Type B pancreatic cell (in vitro differentiated cells): Measurements from ENCODE around the gene GABRB1. TPM values are rescaled to one million over a fixed set of nuclear protein-coding genes. Genes with fewer than 3 reads are reported as not detected.

ENCODE experiments used
- DNase-seq: peaks from one replicate; pipeline ENCODE4 v3.0.0; 2021; ENCODE audit warnings: mixed read lengths; ENCODE audit not compliant: unreplicated experiment; ENCODE audit errors: extremely low spot score
- H3K27ac Mint-ChIP-seq: 2 replicates; pipeline ENCODE4 v1.8.0; 2021; ENCODE audit warnings: mild to moderate bottlenecking, mixed read lengths
- H3K27me3 Mint-ChIP-seq: 2 replicates; pipeline ENCODE4 v1.8.0; 2021; ENCODE audit warnings: mixed read lengths
- H3K36me3 Mint-ChIP-seq: 2 replicates; pipeline ENCODE4 v1.8.0; 2021; ENCODE audit warnings: mixed read lengths
- H3K4me1 Mint-ChIP-seq: one replicate; pipeline ENCODE4 v1.8.0; 2021; ENCODE audit warnings: mixed read lengths; ENCODE audit not compliant: unreplicated experiment
- H3K4me3 Mint-ChIP-seq: 2 replicates; pipeline ENCODE4 v1.8.0; 2021; ENCODE audit warnings: mild to moderate bottlenecking, mixed read lengths
- H3K9me3 Mint-ChIP-seq: 2 replicates; pipeline ENCODE4 v1.8.0; 2021; ENCODE audit warnings: mixed read lengths
- total RNA-seq: library from RNA; stranded (reverse); gene quantifications from 2 replicates; pipeline ENCODE4 v1.2.1, GENCODE V29; 2021; ENCODE audit warnings: low replicate concordance
- TF ChIP-seq, protein P1 (sequence below): fragments of 200-600 bp; sonication (generic); conservative IDR thresholded peaks from 2 replicates; pipeline ENCODE4 v1.5.0; 2021; ENCODE audit warnings: antibody characterized with exemption, mild to moderate bottlenecking

Gene GABRB1
- total RNA-seq, 1 donor from 2014 or later, result 1.1 TPM

DNA sequence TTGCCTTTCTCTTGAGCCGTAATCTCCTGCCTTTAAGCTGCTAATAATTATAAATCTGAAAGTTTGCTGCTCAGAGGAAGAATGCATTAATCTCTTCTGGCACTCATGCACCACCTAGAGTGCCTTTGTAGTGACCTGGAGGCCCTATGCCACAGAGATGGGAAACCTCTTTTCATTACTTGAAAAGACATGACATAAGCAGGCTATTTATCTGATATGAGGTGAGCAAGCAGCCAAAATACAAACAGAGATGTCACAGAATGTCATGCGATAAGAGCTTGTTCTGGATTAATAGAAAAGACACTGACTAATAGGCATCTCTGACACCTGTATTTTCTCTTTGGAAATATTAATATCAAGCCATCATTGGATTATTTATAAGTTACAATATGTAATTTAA is 42.3 kb downstream of the GABRB1 start:
- Mint-ChIP-seq H3K4me1 (peaks cover 23% of the 10 kb centered on the region), H3K9me3 (no peaks in the 10 kb centered on the region), H3K36me3 (no peaks in the 10 kb centered on the region), H3K27me3 (no peaks in the 10 kb centered on the region), H3K4me3 (no peak overlapping the region), H3K27ac (no peak overlapping the region)
- TF ChIP-seq, protein P1, sequence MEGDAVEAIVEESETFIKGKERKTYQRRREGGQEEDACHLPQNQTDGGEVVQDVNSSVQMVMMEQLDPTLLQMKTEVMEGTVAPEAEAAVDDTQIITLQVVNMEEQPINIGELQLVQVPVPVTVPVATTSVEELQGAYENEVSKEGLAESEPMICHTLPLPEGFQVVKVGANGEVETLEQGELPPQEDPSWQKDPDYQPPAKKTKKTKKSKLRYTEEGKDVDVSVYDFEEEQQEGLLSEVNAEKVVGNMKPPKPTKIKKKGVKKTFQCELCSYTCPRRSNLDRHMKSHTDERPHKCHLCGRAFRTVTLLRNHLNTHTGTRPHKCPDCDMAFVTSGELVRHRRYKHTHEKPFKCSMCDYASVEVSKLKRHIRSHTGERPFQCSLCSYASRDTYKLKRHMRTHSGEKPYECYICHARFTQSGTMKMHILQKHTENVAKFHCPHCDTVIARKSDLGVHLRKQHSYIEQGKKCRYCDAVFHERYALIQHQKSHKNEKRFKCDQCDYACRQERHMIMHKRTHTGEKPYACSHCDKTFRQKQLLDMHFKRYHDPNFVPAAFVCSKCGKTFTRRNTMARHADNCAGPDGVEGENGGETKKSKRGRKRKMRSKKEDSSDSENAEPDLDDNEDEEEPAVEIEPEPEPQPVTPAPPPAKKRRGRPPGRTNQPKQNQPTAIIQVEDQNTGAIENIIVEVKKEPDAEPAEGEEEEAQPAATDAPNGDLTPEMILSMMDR, result no peak
- no peak for DNase-seq

- Mint-ChIP-seq H3K27me3 (no peaks in the 10 kb centered on the region), H3K4me3 (no peak overlapping the region), H3K27ac (no peak overlapping the region), H3K4me1 (peaks cover 23% of the 10 kb centered on the region), H3K36me3 (no peaks in the 10 kb centered on the region), H3K9me3 (no peaks in the 10 kb centered on the region)
- DNase-seq, result no peak
- TF ChIP-seq, protein P1, result no peak
These were observed 43.4 kb downstream of the GABRB1 start for GRCh38 chr4:47074816-47075215.

- Mint-ChIP-seq H3K27ac (no peak overlapping the region), H3K27me3 (no peaks in the 10 kb centered on the region), H3K9me3 (no peaks in the 10 kb centered on the region), H3K36me3 (no peaks in the 10 kb centered on the region), H3K4me3 (no peak overlapping the region), H3K4me1 (peaks cover 23% of the 10 kb centered on the region)
- TF ChIP-seq, protein P1, result no peak
- no peak for DNase-seq
These were observed 43.9 kb downstream of the GABRB1 start for GRCh38 chr4:47075262-47075661.

DNA sequence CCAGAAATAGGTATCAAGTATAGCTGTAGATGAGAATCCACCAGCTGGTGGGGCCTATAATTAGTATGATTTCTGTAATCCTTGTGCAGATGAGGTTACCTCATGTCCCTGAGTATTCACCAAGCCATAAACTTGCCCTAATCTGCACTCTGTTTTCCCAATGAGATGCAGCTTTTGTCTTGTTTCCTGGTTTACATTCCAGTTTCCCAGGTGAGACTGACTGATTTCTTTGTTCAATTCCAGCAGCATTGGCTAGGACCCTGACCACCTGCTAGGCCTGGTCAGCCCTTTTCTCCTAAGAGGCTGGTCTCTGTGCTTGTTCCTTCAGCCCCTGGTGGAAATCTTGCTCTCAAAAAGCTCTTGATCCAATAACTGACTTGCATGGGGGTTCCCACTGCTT is 44.6 kb downstream of the GABRB1 start:
- no peak for DNase-seq
- Mint-ChIP-seq H3K36me3 (no peaks in the 10 kb centered on the region), H3K4me1 (peaks cover 22% of the 10 kb centered on the region), H3K27ac (no peak overlapping the region), H3K27me3 (no peaks in the 10 kb centered on the region), H3K9me3 (no peaks in the 10 kb centered on the region), H3K4me3 (no peak overlapping the region)
- TF ChIP-seq, protein P1, result no peak

GRCh38 chr4:47084111-47084510 is 52.7 kb downstream of the GABRB1 start:
- Mint-ChIP-seq H3K9me3 (no peaks in the 10 kb centered on the region), H3K36me3 (no peaks in the 10 kb centered on the region), H3K27me3 (no peaks in the 10 kb centered on the region), H3K27ac (no peak overlapping the region), H3K4me3 (no peak overlapping the region), H3K4me1 (peaks cover 5% of the 10 kb centered on the region)
- DNase-seq, result no peak
- TF ChIP-seq, protein P1, result no peak

- DNase-seq, result no peak
- no peak overlapping the region for H3K27ac Mint-ChIP-seq
- H3K4me1 Mint-ChIP-seq, result peaks cover 5% of the 10 kb centered on the region
- no peaks in the 10 kb centered on the region for H3K9me3 Mint-ChIP-seq
- H3K4me3 Mint-ChIP-seq, result no peak overlapping the region
- H3K27me3 Mint-ChIP-seq, result no peaks in the 10 kb centered on the region
- TF ChIP-seq, protein P1, result no peak
- no peaks in the 10 kb centered on the region for H3K36me3 Mint-ChIP-seq
These were observed 53.4 kb downstream of the GABRB1 start for GRCh38 chr4:47084795-47085194.
